H1 (cell line): ENCODE data around the gene CACNG1. TPM values are rescaled to one million over a fixed set of nuclear protein-coding genes. Genes with fewer than 3 reads are reported as not detected.
A peak's percentile ranks its signal among the peaks of the same experiment; 100 is the strongest.

Experiments
- ASH2L ChIP-seq: fragments of 200-600, 300-600 bp; sonication (generic); IDR thresholded peaks from one replicate; pipeline ENCODE4 v1.7.1; 2017; ENCODE audit warnings: low read length
- KDM1A ChIP-seq: fragments of 200-600, 300-600 bp; sonication (generic); IDR thresholded peaks from 2 replicates; pipeline ENCODE4 v1.7.1; 2016; ENCODE audit warnings: mild to moderate bottlenecking, low read length, borderline replicate concordance
- KDM5A ChIP-seq: fragments of 200-600 bp; IDR thresholded peaks from 2 replicates; pipeline ENCODE4 v1.7.1; 2012; ENCODE audit warnings: mild to moderate bottlenecking, low read length, inconsistent platforms, mixed read lengths
- NANOG ChIP-seq: IDR thresholded peaks from 2 replicates; pipeline ENCODE4 v1.6.1; 2011; ENCODE audit warnings: low read length, low read depth, mild to moderate bottlenecking, inconsistent platforms; ENCODE audit not compliant: insufficient read depth, poor library complexity, severe bottlenecking
- POLR2AphosphoS5 ChIP-seq: IDR thresholded peaks from 2 replicates; pipeline ENCODE4 v1.6.1; 2011; ENCODE audit warnings: low read depth, low read length
- POU5F1 ChIP-seq: IDR thresholded peaks from 2 replicates; pipeline ENCODE4 v1.6.1; 2011; ENCODE audit warnings: low read depth, mild to moderate bottlenecking, low read length, moderate library complexity
- RNF2 ChIP-seq: fragments of 200-900, 300-1000 bp; sonication (generic); IDR thresholded peaks from 2 replicates; pipeline ENCODE4 v1.7.1; 2016; ENCODE audit warnings: borderline replicate concordance, low read depth, mild to moderate bottlenecking, antibody characterized with exemption, low read length; ENCODE audit not compliant: poor library complexity, severe bottlenecking; ENCODE audit errors: missing control alignments
- SIN3A ChIP-seq, 2 experiments: IDR thresholded peaks in 1 of 2; conservative IDR thresholded peaks in 1 of 2; 2 replicates each; pipeline ENCODE4 v1.6.1; 2011 to 2012; ENCODE audit warnings: low read length in 2 of 2, improper control_type of control experiment in 1 of 2, low read depth in 1 of 2, mild to moderate bottlenecking in 1 of 2
- TBP ChIP-seq: IDR thresholded peaks from 2 replicates; pipeline ENCODE4 v1.6.1; 2011; ENCODE audit warnings: low read depth, low read length, improper control_type of control experiment
- TEAD4 ChIP-seq: IDR thresholded peaks from 2 replicates; pipeline ENCODE4 v1.6.1; 2012; ENCODE audit warnings: low read depth, low read length, inconsistent platforms, mixed read lengths
- ZNF274 ChIP-seq: IDR thresholded peaks from 2 replicates; pipeline ENCODE4 v1.7.0; 2012; ENCODE audit warnings: low read length, borderline replicate concordance; ENCODE audit errors: extremely low read depth
- polyA plus RNA-seq, 7 experiments: library from polyadenylated mRNA; depleted of rRNA in 3 of 7; stranded (reverse) in 5 of 7; unstranded in 2 of 7; fragments of >200 nt in 5 of 7; fragments of 200-250 nt in 2 of 7; gene quantifications; 1 replicate in 5 of 7; 2 replicates in 1 of 7; 4 replicates in 1 of 7; pipeline versions ENCODE4 v1.2.1 to v1.2.3, GENCODE V29; 2011 to 2013; ENCODE audit warnings: missing spikeins in 2 of 7, mixed read lengths in 2 of 7
- total RNA-seq: library from RNA; stranded (reverse); fragmentation: NEBNext Ultra II Directional; extraction: Animal tissue kit (Norgen Biotek cat#: 25700); gene quantifications from 2 replicates; pipeline ENCODE4 v1.2.1, GENCODE V29; 2021
- TF ChIP-seq, protein P1 (sequence below): IDR thresholded peaks from 2 replicates; pipeline ENCODE4 v1.6.1; 2012; ENCODE audit warnings: inconsistent platforms
- TF ChIP-seq, protein P2 (sequence below): IDR thresholded peaks from 2 replicates; pipeline ENCODE4 v1.6.1; 2011; ENCODE audit warnings: low read depth, mild to moderate bottlenecking, low read length; ENCODE audit not compliant: insufficient read depth
- TF ChIP-seq, protein P3 (sequence below): IDR thresholded peaks from 2 replicates; pipeline ENCODE4 v1.6.1; 2011; ENCODE audit warnings: low read length, improper control_type of control experiment

The CACNG1 gene
- total and polyA plus RNA-seq, 2 of the 8 experiments (the other 6 are each of a cell fraction or from before 2014, with no cell fraction given) = not detected

DNA sequence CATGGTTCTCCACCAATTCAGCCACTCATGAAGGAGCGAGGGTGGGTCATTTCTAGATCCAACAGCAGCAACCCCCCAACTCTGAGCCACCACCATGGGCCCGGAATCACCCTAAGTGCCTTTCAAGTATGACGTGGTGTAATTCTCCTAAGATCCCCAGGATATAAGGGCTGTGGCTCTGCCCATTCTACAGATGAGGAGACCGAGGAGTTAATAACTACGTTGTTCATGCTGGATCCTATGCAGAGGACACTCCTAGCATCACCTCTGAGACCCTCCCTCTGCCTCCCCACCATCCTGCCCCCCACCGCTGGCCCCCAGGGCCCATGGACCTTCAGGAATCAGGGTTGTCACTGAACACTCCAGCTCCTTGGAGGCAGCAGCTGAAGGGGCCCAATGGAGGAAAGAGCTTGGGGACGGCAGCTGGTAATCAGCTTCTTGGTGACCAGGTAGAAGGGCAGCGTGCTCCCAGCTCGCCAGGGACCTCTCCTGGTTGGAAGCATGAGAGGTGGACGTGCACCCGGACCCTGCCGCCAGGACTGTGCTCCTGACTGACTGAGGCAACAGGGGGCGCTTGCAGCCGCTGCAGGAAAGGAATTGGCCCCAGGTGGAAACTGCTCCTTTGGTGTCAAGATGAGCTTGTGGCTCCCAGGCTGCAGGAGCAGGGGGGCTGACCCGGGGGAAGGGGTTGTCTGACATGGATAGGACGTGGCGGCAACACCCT, 28.2 kb upstream of the CACNG1 start (continued):
- TF ChIP-seq TBP (no peak), KDM1A (peak; percentile 60; the same call in 1 of the 2 replicates), POU5F1 (no peak), KDM5A (no peak), ASH2L (no peak), POLR2AphosphoS5 (no peak), ZNF274 (no peak), RNF2 (no peak), NANOG (no peak), TEAD4 (no peak), SIN3A (conservative IDR thresholded peaks at IDR 0.05 in 1 of 2, IDR thresholded peaks at IDR 0.05 in 1 of 2; ENCODE audit: low read depth in 1 of 2, low read length in 2 of 2) (0 out of 4 replicates have a peak, but pooled peaks of 1 of the 2 experiments have one; percentile 31)
- TF ChIP-seq, protein P1, sequence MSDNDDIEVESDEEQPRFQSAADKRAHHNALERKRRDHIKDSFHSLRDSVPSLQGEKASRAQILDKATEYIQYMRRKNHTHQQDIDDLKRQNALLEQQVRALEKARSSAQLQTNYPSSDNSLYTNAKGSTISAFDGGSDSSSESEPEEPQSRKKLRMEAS = peak; percentile 47; the same call in 1 of the 2 replicates
- TF ChIP-seq, protein P2, sequence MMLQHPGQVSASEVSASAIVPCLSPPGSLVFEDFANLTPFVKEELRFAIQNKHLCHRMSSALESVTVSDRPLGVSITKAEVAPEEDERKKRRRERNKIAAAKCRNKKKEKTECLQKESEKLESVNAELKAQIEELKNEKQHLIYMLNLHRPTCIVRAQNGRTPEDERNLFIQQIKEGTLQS = no peak
- TF ChIP-seq, protein P3, sequence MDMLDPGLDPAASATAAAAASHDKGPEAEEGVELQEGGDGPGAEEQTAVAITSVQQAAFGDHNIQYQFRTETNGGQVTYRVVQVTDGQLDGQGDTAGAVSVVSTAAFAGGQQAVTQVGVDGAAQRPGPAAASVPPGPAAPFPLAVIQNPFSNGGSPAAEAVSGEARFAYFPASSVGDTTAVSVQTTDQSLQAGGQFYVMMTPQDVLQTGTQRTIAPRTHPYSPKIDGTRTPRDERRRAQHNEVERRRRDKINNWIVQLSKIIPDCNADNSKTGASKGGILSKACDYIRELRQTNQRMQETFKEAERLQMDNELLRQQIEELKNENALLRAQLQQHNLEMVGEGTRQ = no peak
